K562 (cell line): ENCODE data around the gene SERPINA3. TPM values are rescaled to one million over a fixed set of nuclear protein-coding genes. Genes with fewer than 3 reads are reported as not detected.

ENCODE experiments used
- ATAC-seq: fragments of 200-7000 bp; cut with Tn5 transposase; 3 replicates; pipeline ENCODE4 v1.9.1; 2020; ENCODE audit warnings: moderate library complexity
- BruUV-seq: library from RNA; stranded (reverse); fragments of 400-500 nt; replicated peaks from 2 replicates; lab custom pipeline; 2021; lab: Mats Ljungman, UMichigan
- CTCF ChIA-PET: fragments of 300-600 bp; formaldehyde crosslinking; extraction: SDS; loops from one replicate; lab custom pipeline; 2021; ENCODE audit warnings: low intra/inter-chr PET ratio; lab: Yijun Ruan, JAX
- POLR2A ChIA-PET: fragments of 300-600, 350-650 bp; sonication (Branson Sonifier 250); formaldehyde crosslinking; extraction: SDS; loops from one replicate; lab custom pipeline; 2021; ENCODE audit warnings: antibody characterized with exemption, inconsistent platforms; lab: Yijun Ruan, JAX
- DNase-seq, 4 experiments: peaks; one replicate each; pipeline versions ENCODE4 v3.0.0 to v3.0.0-alpha.2; 2011 to 2018; ENCODE audit warnings: low spot score in 3 of 4, mixed read lengths in 3 of 4; ENCODE audit errors: extremely low read depth in 1 of 4
- FAIRE-seq: peaks from 2 replicates; lab custom pipeline; 2011; peaks lifted over from hg19 to GRCh38; lab: Jason Lieb, UNC
- H2AFZ ChIP-seq: 2 replicates; pipeline ENCODE4 v1.6.0; 2011; ENCODE audit warnings: low read depth, low read length, control low read depth, inconsistent platforms
- H3K27ac ChIP-seq: fragments of 200-600 bp; 3 replicates; pipeline ENCODE4 v1.8.0; 2011; ENCODE audit warnings: low read depth, mild to moderate bottlenecking, control low read depth, inconsistent platforms, low read length, moderate library complexity, mixed read lengths; ENCODE audit errors: extremely low read depth
- H3K27me3 ChIP-seq, 2 experiments: fragments of 300-600 bp in 1 of 2; 2 replicates in 1 of 2; 3 replicates in 1 of 2; pipeline versions ENCODE4 v1.6.0 to v1.8.0; 2011; ENCODE audit warnings: inconsistent platforms in 2 of 2, low read length in 2 of 2, mild to moderate bottlenecking in 1 of 2, mixed read lengths in 1 of 2, moderate library complexity in 1 of 2; ENCODE audit not compliant: control insufficient read depth in 2 of 2, insufficient read depth in 2 of 2
- H3K36me3 ChIP-seq: fragments of 300-600 bp; 3 replicates; pipeline ENCODE4 v1.8.0; 2011; ENCODE audit warnings: mild to moderate bottlenecking, low read length, inconsistent platforms; ENCODE audit not compliant: control insufficient read depth, insufficient read depth
- H3K4me1 ChIP-seq, 2 experiments: fragments of 200-600 bp in 1 of 2; replicated peaks in 1 of 2; 2 replicates in 1 of 2; 3 replicates in 1 of 2; pipeline versions ENCODE4 v1.5.1 to v1.8.0; 2011; ENCODE audit warnings: inconsistent platforms in 2 of 2, low read length in 2 of 2, mild to moderate bottlenecking in 1 of 2, mixed read lengths in 1 of 2, moderate library complexity in 1 of 2; ENCODE audit not compliant: control insufficient read depth in 2 of 2, insufficient read depth in 2 of 2
- H3K4me2 ChIP-seq: 2 replicates; pipeline ENCODE4 v1.6.1; 2011; ENCODE audit warnings: low read length, control low read depth, inconsistent platforms, mixed read lengths; ENCODE audit not compliant: insufficient read depth
- H3K4me3 ChIP-seq: fragments of 200-600 bp; sonication (generic), shearing (Covaris generic); 2 replicates; pipeline ENCODE4 v1.5.1; 2016; ENCODE audit warnings: control low read depth, inconsistent platforms
- H3K79me2 ChIP-seq: fragments of 200-600 bp; 3 replicates; pipeline ENCODE4 v1.8.0; 2011; ENCODE audit warnings: low read length, inconsistent platforms; ENCODE audit not compliant: control insufficient read depth, insufficient read depth
- H3K9ac ChIP-seq, 2 experiments: 2 replicates each; pipeline versions ENCODE4 v1.6.0 to v1.6.1; 2011; ENCODE audit warnings: low read depth in 2 of 2, low read length in 2 of 2, control low read depth in 1 of 2, inconsistent platforms in 1 of 2, mild to moderate bottlenecking in 1 of 2, mixed read lengths in 1 of 2; ENCODE audit not compliant: insufficient read depth in 1 of 2
- H3K9me1 ChIP-seq: one replicate; pipeline ENCODE4 v1.6.0; 2011; ENCODE audit warnings: inconsistent platforms, mild to moderate bottlenecking, low read length, moderate library complexity; ENCODE audit not compliant: control insufficient read depth, insufficient read depth
- H3K9me3 ChIP-seq: replicated peaks from 2 replicates; pipeline ENCODE4 v1.5.1; 2011; ENCODE audit warnings: low read depth, low read length, inconsistent platforms; ENCODE audit not compliant: control insufficient read depth, insufficient read depth
- H4K20me1 ChIP-seq: replicated peaks from 2 replicates; pipeline ENCODE4 v1.6.1; 2011; ENCODE audit warnings: low read length, inconsistent platforms, mixed read lengths; ENCODE audit not compliant: control insufficient read depth, insufficient read depth
- ARID3B ChIP-seq: fragments of 250-450 bp; sonication (Bioruptor Pico); IDR thresholded peaks from 2 replicates; pipeline ENCODE4 v1.4.0; 2020; ENCODE audit warnings: borderline replicate concordance
- ARNT ChIP-seq, 2 experiments: fragments of 450-650 bp; IDR thresholded peaks; 2 replicates each; pipeline ENCODE4 v1.6.1; 2016; ENCODE audit warnings: mild to moderate bottlenecking in 1 of 2
- ATF4 ChIP-seq: fragments of 450-650 bp; formaldehyde crosslinking; IDR thresholded peaks from 2 replicates; pipeline ENCODE4 v1.4.0; 2022; ENCODE audit warnings: mild to moderate bottlenecking, moderate library complexity
- CBX3 ChIP-seq, 2 experiments: IDR thresholded peaks; 1 replicate in 1 of 2; 2 replicates in 1 of 2; pipeline ENCODE4 v1.6.1; 2012; ENCODE audit warnings: inconsistent platforms in 2 of 2, low read length in 2 of 2, borderline replicate concordance in 1 of 2, control low read depth in 1 of 2
- CHD1 ChIP-seq: fragments of 200-600 bp; sonication (generic); IDR thresholded peaks from one replicate; pipeline ENCODE4 v1.6.1; 2012; ENCODE audit warnings: mild to moderate bottlenecking, moderate library complexity, low read length, inconsistent platforms
- ETV5 ChIP-seq: sonication (generic); formaldehyde crosslinking; IDR thresholded peaks from 2 replicates; pipeline ENCODE4 v1.4.0; 2020; ENCODE audit warnings: low read depth, mild to moderate bottlenecking, missing genetic modification reagents
- HINFP ChIP-seq: fragments of 450-650 bp; conservative IDR thresholded peaks from 2 replicates; pipeline ENCODE4 v1.6.1; 2016; ENCODE audit warnings: missing genetic modification characterization, low read depth, mild to moderate bottlenecking, control low read depth, missing compliant biosample characterization
- HNRNPUL1 ChIP-seq: fragments of 200-400 bp; formaldehyde crosslinking; IDR thresholded peaks from 2 replicates; pipeline ENCODE4 v1.6.1; 2017; ENCODE audit warnings: low read length
- IRF9 ChIP-seq: fragments of 450-650 bp; IDR thresholded peaks from 2 replicates; pipeline ENCODE4 v1.6.1; 2016; ENCODE audit warnings: missing biosample characterization, missing genetic modification characterization
- NELFE ChIP-seq: IDR thresholded peaks from 2 replicates; pipeline ENCODE4 v1.6.1; 2011; ENCODE audit warnings: mild to moderate bottlenecking; ENCODE audit not compliant: insufficient read depth, insufficient read length
- POLR2A ChIP-seq: fragments of 450-650 bp; conservative IDR thresholded peaks from 2 replicates; pipeline ENCODE4 v1.6.1; 2016
- POLR3A ChIP-seq: IDR thresholded peaks from 2 replicates; pipeline ENCODE4 v1.6.1; 2011; ENCODE audit warnings: borderline replicate concordance, mild to moderate bottlenecking, moderate library complexity; ENCODE audit not compliant: insufficient read length, insufficient read depth; ENCODE audit errors: extremely low read depth
- SIN3A ChIP-seq, 2 experiments: fragments of 150-350 bp in 1 of 2; IDR thresholded peaks; 2 replicates each; pipeline ENCODE4 v1.6.1; 2011 to 2016; ENCODE audit warnings: borderline replicate concordance in 2 of 2, low read depth in 2 of 2, low read length in 2 of 2, mild to moderate bottlenecking in 2 of 2, moderate library complexity in 2 of 2; ENCODE audit not compliant: control insufficient read depth in 1 of 2
- TGIF2 ChIP-seq: sonication (generic); formaldehyde crosslinking; IDR thresholded peaks from 2 replicates; pipeline ENCODE4 v1.8.1; 2022; ENCODE audit warnings: mild to moderate bottlenecking, missing genetic modification reagents, moderate library complexity
- ZBED1 ChIP-seq: IDR thresholded peaks from 2 replicates; pipeline ENCODE4 v1.6.1; 2014
- ZNF253 ChIP-seq: fragments of 250-450 bp; sonication (Bioruptor Pico); conservative IDR thresholded peaks from 2 replicates; pipeline ENCODE4 v1.6.1; 2021; ENCODE audit warnings: mild to moderate bottlenecking
- ZNF384 ChIP-seq: IDR thresholded peaks from 2 replicates; pipeline ENCODE4 v1.6.1; 2012; ENCODE audit warnings: low read depth, low read length, improper control_type of control experiment
- ZNF77 ChIP-seq: fragments of 250-450 bp; sonication (Bioruptor Pico); IDR thresholded peaks from 2 replicates; pipeline ENCODE4 v1.5.0; 2020
- WGBS: fragments of 100-300 bp; shearing (Covaris generic); methylation state at CpG from one replicate; pipeline ENCODE4 v1.1.6; 2016; ENCODE audit warnings: low coverage, mixed read lengths; ENCODE audit not compliant: insufficient coverage; ENCODE audit errors: missing lambda C conversion rate; 5-methylcytosine and 5-hydroxymethylcytosine counted together
- in situ Hi-C: fragments of 300-500 bp; cut with MboI; formaldehyde crosslinking; loops from 4 replicates; pipeline ENCODE4 v1.15.0; 2018; ENCODE audit warnings: inconsistent platforms, mixed read lengths
- intact Hi-C: fragments of 100-400 bp; cut with micrococcal nuclease; formaldehyde crosslinking; loops from 2 replicates; pipeline ENCODE4 v1.14.2; 2022
- polyA plus RNA-seq, 8 experiments: library from polyadenylated mRNA; depleted of rRNA in 4 of 8; stranded (reverse) in 5 of 8; unstranded in 3 of 8; fragments of >200 nt; fragmentation: Nextera tagmentation in 2 of 8; fragmentation: Illumina TruSeq in 1 of 8; extraction: Ambion mirVana in 2 of 8; extraction: Trizol in 1 of 8; gene quantifications; 2 replicates each; pipeline versions ENCODE4 v1.2.1 to v1.2.3, GENCODE V29; 2011 to 2014; ENCODE audit warnings: inconsistent platforms in 1 of 8, missing spikeins in 1 of 8
- total RNA-seq, 7 experiments: library from RNA; depleted of rRNA in 6 of 7; stranded (reverse); fragments of >200 nt in 6 of 7; fragmentation: Illumina TruSeq in 2 of 7; extraction: Trizol in 2 of 7; gene quantifications; 2 replicates each; pipeline versions ENCODE4 v1.2.1 to v1.2.3, GENCODE V29; 2011 to 2021; ENCODE audit warnings: low replicate concordance in 1 of 7

The SERPINA3 gene
- total and polyA plus RNA-seq, 9 of the 15 experiments (the other 6 are each of a cell fraction or from before 2014, with no cell fraction given): 2.3 TPM; not detected in 8

GRCh38 chr14:94611179-94611578 lies 1.0 kb upstream of the SERPINA3 start:
- in situ Hi-C loops (no loop called here), intact Hi-C loops (no loop called here)
- ChIA-PET POLR2A (no interaction called here), CTCF (no interaction called here)
- FAIRE-seq (no peak), ATAC-seq (no peak), DNase-seq (no peak)
- Histone ChIP-seq H4K20me1 (no peaks in the 10 kb centered on the region), H3K9me3 (no peaks in the 10 kb centered on the region), H2AFZ (no peak overlapping the region), H3K79me2 (no peaks in the 10 kb centered on the region), H3K9me1 (no peaks in the 10 kb centered on the region), H3K36me3 (no peaks in the 10 kb centered on the region), H3K27ac (no peak overlapping the region), H3K4me1 (no peaks in the 10 kb centered on the region), H3K27me3 (no peaks in the 10 kb centered on the region), H3K9ac (no peak overlapping the region), H3K4me2 (no peak overlapping the region), H3K4me3 (no peak overlapping the region)
- WGBS: 0% methylated on average over 1 of the region's 5 CpGs
- no TSS peak for BruUV-seq
- TF ChIP-seq ZBED1 (no peak), POLR3A (no peak), ZNF253 (no peak), CBX3 (IDR thresholded peaks at IDR 0.05; ENCODE audit: borderline replicate concordance in 1 of 2, low read length in 2 of 2) (no peak), ZNF384 (no peak), POLR2A (no peak), TGIF2 (no peak), NELFE (no peak), ATF4 (CRISPR knock-in tag) (no peak), SIN3A (IDR thresholded peaks at IDR 0.05; ENCODE audit: borderline replicate concordance in 2 of 2, control insufficient read depth in 1 of 2, low read depth in 2 of 2, low read length in 2 of 2) (no peak), ARID3B (CRISPR knock-in tag) (no peak), ARNT (IDR thresholded peaks at IDR 0.05) (no peak), ETV5 (no peak), HINFP (no peak), IRF9 (no peak), CHD1 (no peak), HNRNPUL1 (no peak), ZNF77 (CRISPR knock-in tag) (no peak)
